ENCODE measurements around the gene LDLRAD3. TPM values are rescaled to one million over a fixed set of nuclear protein-coding genes. Genes with fewer than 3 reads are reported as not detected.
"Not testable (repeated sequence)": the region's sequence is repeated elsewhere in the genome, so short reads cannot be mapped to it uniquely, and the experiment has no call there.

LDLRAD3 gene
- total and polyA plus RNA-seq, 5 donors = 1.8 to 7.0 (median 3.5) TPM

DNA sequence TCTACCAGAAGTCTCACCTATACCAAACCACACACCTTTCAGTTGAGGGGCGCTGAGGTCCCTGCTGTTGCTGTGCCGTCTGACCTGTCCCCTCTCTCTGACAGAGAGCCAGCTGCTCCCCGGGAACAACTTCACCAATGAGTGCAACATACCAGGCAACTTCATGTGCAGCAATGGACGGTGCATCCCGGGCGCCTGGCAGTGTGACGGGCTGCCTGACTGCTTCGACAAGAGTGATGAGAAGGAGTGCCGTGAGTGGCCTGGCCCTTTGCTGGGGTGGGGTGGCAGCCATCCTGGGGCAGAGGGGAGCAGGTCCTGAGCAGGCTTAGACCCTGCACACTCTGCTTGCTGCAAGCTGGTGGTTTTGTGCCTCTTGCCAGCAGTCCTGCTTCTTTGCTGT, 92.1 kb downstream of the LDLRAD3 start:
- Histone ChIP-seq H3K4me1 (ENCODE audit: control insufficient read depth, insufficient read depth, low read length) (peaks cover 4% of the 10 kb centered on the region), H3K27ac (ENCODE audit: low read length) (no peak overlapping the region), H3K4me3 (ENCODE audit: low read length) (no peak overlapping the region), H3K27me3 (ENCODE audit: control insufficient read depth, insufficient read depth) (no peaks in the 10 kb centered on the region), H3K9me3 (ENCODE audit: control insufficient read depth, low read length) (no peaks in the 10 kb centered on the region)
- DNase-seq (no peak), ATAC-seq (no peak)
- 92% methylated on average over 9 of the region's 9 CpGs for whole genome bisulfite sequencing
- intact Hi-C loops (cut with DNase I) = no loop called here

DNA sequence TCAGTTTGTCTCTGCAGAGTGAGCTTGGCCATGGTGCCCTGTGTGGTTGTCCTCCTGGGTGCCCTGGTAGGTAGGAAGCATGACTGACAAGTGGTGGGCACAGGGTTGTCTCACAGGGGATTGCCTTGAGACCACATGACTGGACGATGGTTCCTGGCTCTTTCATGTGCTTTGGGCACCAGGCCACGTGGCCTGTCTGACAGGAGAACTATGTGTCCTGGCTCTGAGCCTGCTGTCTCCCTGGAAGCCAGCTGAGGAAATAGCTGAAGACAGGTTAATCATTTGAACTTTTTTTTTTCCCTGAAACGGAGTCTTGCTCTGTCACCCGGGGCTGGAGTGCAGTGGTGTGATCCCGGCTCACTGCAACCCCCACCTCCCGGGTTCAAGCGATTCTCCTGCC, 93.2 kb downstream of the LDLRAD3 start:
- Histone ChIP-seq H3K4me1 (ENCODE audit: control insufficient read depth, insufficient read depth, low read length) (peaks cover 4% of the 10 kb centered on the region), H3K27me3 (ENCODE audit: control insufficient read depth, insufficient read depth) (no peaks in the 10 kb centered on the region), H3K27ac (ENCODE audit: low read length) (no peak overlapping the region), H3K9me3 (ENCODE audit: control insufficient read depth, low read length) (no peaks in the 10 kb centered on the region), H3K4me3 (ENCODE audit: low read length) (no peak overlapping the region)
- DNase-seq (peak in 1 of 3 donors; percentile 64), ATAC-seq (peak; percentile 50 to 63)
- 33% methylated on average over 7 of the region's 7 CpGs for WGBS
- intact Hi-C loops (cut with DNase I) = no loop called here

- no peaks in the 10 kb centered on the region for H3K9me3 ChIP-seq (ENCODE audit: control insufficient read depth, low read length)
- H3K4me3 ChIP-seq (ENCODE audit: low read length) = no peak overlapping the region
- H3K27ac ChIP-seq (ENCODE audit: low read length) = no peak overlapping the region
- 86% methylated on average over 3 of the region's 3 CpGs for WGBS
- H3K4me1 ChIP-seq (ENCODE audit: control insufficient read depth, insufficient read depth, low read length) = peaks cover 4% of the 10 kb centered on the region
- ATAC-seq (no peak), DNase-seq (no peak)
- intact Hi-C loops (cut with DNase I) = no loop called here
- H3K27me3 ChIP-seq (ENCODE audit: control insufficient read depth, insufficient read depth) = no peaks in the 10 kb centered on the region
Measured at GRCh38 chr11:36038541-36038940, 94.7 kb downstream of the LDLRAD3 start.

DNA sequence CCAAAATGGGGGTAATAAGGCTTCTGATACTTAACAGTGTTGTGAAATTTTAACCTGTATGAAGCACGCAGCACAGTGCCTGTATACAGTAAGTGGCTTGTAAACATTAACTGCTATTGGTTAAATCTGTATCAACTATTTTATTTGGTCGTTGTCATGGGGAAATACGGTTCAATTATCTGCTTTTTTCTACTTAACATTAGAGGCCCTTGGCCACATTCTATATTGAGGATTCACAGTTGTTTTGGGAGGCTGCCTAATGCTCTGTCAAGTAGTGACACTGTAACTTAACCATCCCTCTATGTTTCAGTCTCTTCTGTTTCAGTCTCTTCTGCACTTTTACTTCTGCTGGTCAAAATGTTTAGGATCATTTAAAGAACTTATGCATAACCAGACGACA, 95.6 kb downstream of the LDLRAD3 start:
- Histone ChIP-seq H3K27ac (ENCODE audit: low read length) (no peak overlapping the region), H3K4me1 (ENCODE audit: control insufficient read depth, insufficient read depth, low read length) (peaks cover 4% of the 10 kb centered on the region), H3K27me3 (ENCODE audit: control insufficient read depth, insufficient read depth) (no peaks in the 10 kb centered on the region), H3K9me3 (ENCODE audit: control insufficient read depth, low read length) (no peaks in the 10 kb centered on the region), H3K4me3 (ENCODE audit: low read length) (no peak overlapping the region)
- intact Hi-C loops (cut with DNase I) = no loop called here
- WGBS = 66% methylated on average over 4 of the region's 4 CpGs
- ATAC-seq (no peak), DNase-seq (no peak)

GRCh38 chr11:36041988-36042611, 98.2 kb downstream of the LDLRAD3 start:
- intact Hi-C loops (cut with DNase I) = loop anchor here in 1 of 4 donors (10.0 kb wide), 1 partner anchor 93 kb away; no protein-coding TSS in a partner anchor
- DNase-seq = no peak
- H3K4me1 ChIP-seq (ENCODE audit: control insufficient read depth, insufficient read depth, low read length) = peaks cover under 1% of the 10 kb centered on the region
- H3K9me3 ChIP-seq (ENCODE audit: control insufficient read depth, low read length) = no peaks in the 10 kb centered on the region
- no peak overlapping the region for H3K27ac ChIP-seq (ENCODE audit: low read length)
- 67% methylated on average over 5 of the region's 5 CpGs for whole genome bisulfite sequencing
- H3K4me3 ChIP-seq (ENCODE audit: low read length) = no peak overlapping the region
- ATAC-seq = peak in 1 of 2 donors; percentile 35
- no peaks in the 10 kb centered on the region for H3K27me3 ChIP-seq (ENCODE audit: control insufficient read depth, insufficient read depth)

DNA sequence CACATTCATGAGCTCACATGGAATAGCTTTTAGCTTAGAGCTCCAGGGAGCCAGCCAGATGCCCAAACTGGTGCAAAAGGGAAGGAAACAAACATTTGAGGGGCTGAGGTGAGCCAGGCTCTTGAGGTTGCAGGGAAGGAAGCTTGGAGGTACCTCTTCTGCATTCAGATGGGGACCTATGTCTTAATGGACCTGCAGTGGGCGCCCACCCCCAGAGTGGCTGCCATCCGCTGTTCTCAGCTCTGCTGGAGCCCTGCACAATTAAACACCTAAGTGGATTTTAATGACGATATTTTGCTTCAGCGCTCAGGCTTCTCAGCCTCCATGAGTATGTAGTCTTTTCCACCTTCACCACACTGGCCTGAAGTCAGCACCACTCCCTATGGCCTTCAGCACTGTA, 100.8 kb downstream of the LDLRAD3 start:
- DNase-seq = no peak
- intact Hi-C loops (cut with DNase I) = loop anchor here in 1 of 4 donors (10.0 kb wide), 1 partner anchor 90 kb away; no protein-coding TSS in a partner anchor
- H3K4me3 ChIP-seq (ENCODE audit: low read length) = no peak overlapping the region
- ATAC-seq = no peak
- no peaks in the 10 kb centered on the region for H3K9me3 ChIP-seq (ENCODE audit: control insufficient read depth, low read length)
- no peak overlapping the region for H3K27ac ChIP-seq (ENCODE audit: low read length)
- H3K27me3 ChIP-seq (ENCODE audit: control insufficient read depth, insufficient read depth) = no peaks in the 10 kb centered on the region
- no peaks in the 10 kb centered on the region for H3K4me1 ChIP-seq (ENCODE audit: control insufficient read depth, insufficient read depth, low read length)
- WGBS = 99% methylated on average over 4 of the region's 4 CpGs

- DNase-seq; H3K27me3 ChIP-seq (ENCODE audit: control insufficient read depth, insufficient read depth); ATAC-seq; H3K4me3 ChIP-seq (ENCODE audit: low read length); H3K27ac ChIP-seq (ENCODE audit: low read length); H3K4me1 ChIP-seq (ENCODE audit: control insufficient read depth, insufficient read depth, low read length); H3K9me3 ChIP-seq (ENCODE audit: control insufficient read depth, low read length): not testable (repeated sequence)
- intact Hi-C loops (cut with DNase I) = loop anchor here in 1 of 4 donors (10.0 kb wide), 1 partner anchor 89 kb away; no protein-coding TSS in a partner anchor
- WGBS = 96% methylated on average over 3 of the region's 3 CpGs
Measured at GRCh38 chr11:36045945-36046344, 102.1 kb downstream of the LDLRAD3 start.

DNA sequence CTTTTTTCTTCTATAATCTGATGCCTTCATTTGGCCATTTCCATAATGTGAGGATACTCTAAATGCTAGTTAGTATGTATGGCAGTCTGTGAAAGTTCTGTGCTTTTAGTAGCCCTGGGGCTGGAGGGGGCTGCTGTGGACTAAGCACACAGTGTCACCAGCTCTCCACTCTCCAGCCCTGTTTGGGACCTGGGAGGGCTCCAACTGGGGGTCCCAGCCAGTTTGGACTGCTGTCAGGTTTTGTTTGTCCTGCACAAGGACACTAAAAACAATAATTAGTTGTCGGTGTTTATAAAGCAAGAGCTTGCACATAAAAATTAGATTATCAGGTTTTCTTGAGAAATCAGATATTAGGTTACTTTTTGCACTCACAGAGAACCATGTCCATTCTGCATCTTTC, 103.1 kb downstream of the LDLRAD3 start:
- no peak overlapping the region for H3K27ac ChIP-seq (ENCODE audit: low read length)
- H3K27me3 ChIP-seq (ENCODE audit: control insufficient read depth, insufficient read depth) = no peaks in the 10 kb centered on the region
- no peak for ATAC-seq
- no peaks in the 10 kb centered on the region for H3K4me1 ChIP-seq (ENCODE audit: control insufficient read depth, insufficient read depth, low read length)
- H3K9me3 ChIP-seq (ENCODE audit: control insufficient read depth, low read length) = no peaks in the 10 kb centered on the region
- WGBS = 60% methylated on average over 1 of the region's 1 CpG
- intact Hi-C loops (cut with DNase I) = loop anchor here in 1 of 4 donors (10.0 kb wide), 1 partner anchor 88 kb away; no protein-coding TSS in a partner anchor
- no peak for DNase-seq
- no peak overlapping the region for H3K4me3 ChIP-seq (ENCODE audit: low read length)

- H3K27me3 ChIP-seq (ENCODE audit: control insufficient read depth, insufficient read depth) = no peaks in the 10 kb centered on the region
- no peak overlapping the region for H3K27ac ChIP-seq (ENCODE audit: low read length)
- 93% methylated on average over 2 of the region's 2 CpGs for WGBS
- H3K4me1 ChIP-seq (ENCODE audit: control insufficient read depth, insufficient read depth, low read length) = no peaks in the 10 kb centered on the region
- DNase-seq (no peak), ATAC-seq (no peak)
- intact Hi-C loops (cut with DNase I) = loop anchor here in 1 of 4 donors (10.0 kb wide), 1 partner anchor 87 kb away; no protein-coding TSS in a partner anchor
- no peaks in the 10 kb centered on the region for H3K9me3 ChIP-seq (ENCODE audit: control insufficient read depth, low read length)
- no peak overlapping the region for H3K4me3 ChIP-seq (ENCODE audit: low read length)
Measured at GRCh38 chr11:36047344-36047743, 103.5 kb downstream of the LDLRAD3 start.

GRCh38 chr11:36048496-36049247, 104.8 kb downstream of the LDLRAD3 start:
- no peak overlapping the region for H3K4me3 ChIP-seq (ENCODE audit: low read length)
- H3K27me3 ChIP-seq (ENCODE audit: control insufficient read depth, insufficient read depth) = no peaks in the 10 kb centered on the region
- no peak overlapping the region for H3K27ac ChIP-seq (ENCODE audit: low read length)
- no peak for DNase-seq
- WGBS = 88% methylated on average over 5 of the region's 5 CpGs
- no peak for ATAC-seq
- H3K9me3 ChIP-seq (ENCODE audit: control insufficient read depth, low read length) = no peaks in the 10 kb centered on the region
- H3K4me1 ChIP-seq (ENCODE audit: control insufficient read depth, insufficient read depth, low read length) = no peaks in the 10 kb centered on the region
- intact Hi-C loops (cut with DNase I) = loop anchor here in 1 of 4 donors (10.0 kb wide), 1 partner anchor 86 kb away; no protein-coding TSS in a partner anchor

All from right cardiac atrium (tissue), 5 donors.